ENCODE data around the gene FCAMR.
A peak's percentile ranks its signal among the peaks of the same experiment; 100 is the strongest.

Gene FCAMR

GRCh38 chr1:206913766-206914537, 56.3 kb downstream of the FCAMR start:
- Histone ChIP-seq H3K27me3 (ENCODE audit: control insufficient read depth, insufficient read depth, low read length) (peaks cover 21% of the 10 kb centered on the region), H3K9ac (ENCODE audit: low read length) (no peak overlapping the region), H3K9me3 (ENCODE audit: control insufficient read depth, low read depth, low read length) (no peaks in the 10 kb centered on the region), H3K4me1 (ENCODE audit: control insufficient read depth, low read depth, low read length) (peaks cover 1% of the 10 kb centered on the region), H3K4me3 (ENCODE audit: low read length) (no peak overlapping the region), H3K27ac (ENCODE audit: low read length) (no peak overlapping the region), H3K36me3 (ENCODE audit: control insufficient read depth, low read depth, low read length) (no peaks in the 10 kb centered on the region)

GRCh38 chr1:206912445-206913095, 57.7 kb downstream of the FCAMR start:
- no peak overlapping the region for H3K4me3 ChIP-seq (ENCODE audit: low read length)
- peaks cover 4% of the 10 kb centered on the region for H3K4me1 ChIP-seq (ENCODE audit: control insufficient read depth, low read depth, low read length)
- no peaks in the 10 kb centered on the region for H3K9me3 ChIP-seq (ENCODE audit: control insufficient read depth, low read depth, low read length)
- H3K27me3 ChIP-seq (ENCODE audit: control insufficient read depth, insufficient read depth, low read length) = peaks cover 35% of the 10 kb centered on the region
- no peak overlapping the region for H3K27ac ChIP-seq (ENCODE audit: low read length)
- no peaks in the 10 kb centered on the region for H3K36me3 ChIP-seq (ENCODE audit: control insufficient read depth, low read depth, low read length)
- no peak overlapping the region for H3K9ac ChIP-seq (ENCODE audit: low read length)

- no peak overlapping the region for H3K4me3 ChIP-seq (ENCODE audit: low read length)
- no peaks in the 10 kb centered on the region for H3K9me3 ChIP-seq (ENCODE audit: control insufficient read depth, low read depth, low read length)
- H3K27ac ChIP-seq (ENCODE audit: low read length) = no peak overlapping the region
Measured at GRCh38 chr1:206911064-206911663, 59.1 kb downstream of the FCAMR start.

GRCh38 chr1:206909883-206910318, 60.4 kb downstream of the FCAMR start:
- Histone ChIP-seq H3K9me3 (ENCODE audit: control insufficient read depth, low read depth, low read length) (no peaks in the 10 kb centered on the region), H3K27me3 (ENCODE audit: control insufficient read depth, insufficient read depth, low read length) (peaks cover 42% of the 10 kb centered on the region), H3K4me1 (ENCODE audit: control insufficient read depth, low read depth, low read length) (peaks cover 4% of the 10 kb centered on the region), H3K9ac (ENCODE audit: low read length) (peak overlapping the region; percentile 23), H3K4me3 (ENCODE audit: low read length) (peak overlapping the region; percentile 63), H3K27ac (ENCODE audit: low read length) (no peak overlapping the region), H3K36me3 (ENCODE audit: control insufficient read depth, low read depth, low read length) (no peaks in the 10 kb centered on the region)

More at GRCh38 chr1:206911064-206911663, 59.1 kb downstream of the FCAMR start:
- Histone ChIP-seq H3K36me3 (ENCODE audit: control insufficient read depth, low read depth, low read length) (no peaks in the 10 kb centered on the region), H3K9ac (ENCODE audit: low read length) (no peak overlapping the region), H3K4me1 (ENCODE audit: control insufficient read depth, low read depth, low read length) (peaks cover 4% of the 10 kb centered on the region), H3K27me3 (ENCODE audit: control insufficient read depth, insufficient read depth, low read length) (peaks cover 40% of the 10 kb centered on the region)

GRCh38 chr1:206909161-206909882, 60.9 kb downstream of the FCAMR start:
- Histone ChIP-seq H3K36me3 (ENCODE audit: control insufficient read depth, low read depth, low read length) (no peaks in the 10 kb centered on the region), H3K4me3 (ENCODE audit: low read length) (peak overlapping the region; percentile 63), H3K27me3 (ENCODE audit: control insufficient read depth, insufficient read depth, low read length) (peaks cover 42% of the 10 kb centered on the region), H3K9ac (ENCODE audit: low read length) (peak overlapping the region; percentile 23), H3K27ac (ENCODE audit: low read length) (no peak overlapping the region), H3K9me3 (ENCODE audit: control insufficient read depth, low read depth, low read length) (no peaks in the 10 kb centered on the region), H3K4me1 (ENCODE audit: control insufficient read depth, low read depth, low read length) (peaks cover 4% of the 10 kb centered on the region)

GRCh38 chr1:206908038-206908437, 62.2 kb downstream of the FCAMR start:
- H3K9me3 ChIP-seq (ENCODE audit: control insufficient read depth, low read depth, low read length) = no peaks in the 10 kb centered on the region
- H3K36me3 ChIP-seq (ENCODE audit: control insufficient read depth, low read depth, low read length) = no peaks in the 10 kb centered on the region
- H3K4me3 ChIP-seq (ENCODE audit: low read length) = no peak overlapping the region
- peaks cover 42% of the 10 kb centered on the region for H3K27me3 ChIP-seq (ENCODE audit: control insufficient read depth, insufficient read depth, low read length)
- no peak overlapping the region for H3K9ac ChIP-seq (ENCODE audit: low read length)
- peaks cover 4% of the 10 kb centered on the region for H3K4me1 ChIP-seq (ENCODE audit: control insufficient read depth, low read depth, low read length)
- H3K27ac ChIP-seq (ENCODE audit: low read length) = no peak overlapping the region
